HG02973 (cell line): ENCODE data around the gene ATAD3A.
A peak's percentile ranks its signal among the peaks of the same experiment; 100 is the strongest.
"Not testable (repeated sequence)": the region's sequence is repeated elsewhere in the genome, so short reads cannot be mapped to it uniquely, and the experiment has no call there.

Source experiments
- ATAC-seq: cut with Tn5 transposase; IDR thresholded peaks from one replicate; pipeline ENCODE4 v1.9.1; 2021; ENCODE audit warnings: moderate library complexity; ENCODE audit not compliant: unreplicated experiment

Gene ATAD3A

GRCh38 chr1:1552263-1552639 is 40.3 kb downstream of the ATAD3A start:
- ATAC-seq = no peak

- no peak for ATAC-seq
Observed at GRCh38 chr1:1553821-1554494, 42.0 kb downstream of the ATAD3A start.

- no peak for ATAC-seq
Observed at GRCh38 chr1:1554550-1554925, 42.6 kb downstream of the ATAD3A start.

- ATAC-seq = no peak
Observed at GRCh38 chr1:1554926-1555915, 43.3 kb downstream of the ATAD3A start.

- ATAC-seq = no peak
Observed at GRCh38 chr1:1556505-1556904, 44.5 kb downstream of the ATAD3A start.

GRCh38 chr1:1556961-1557360 is 45.0 kb downstream of the ATAD3A start:
- ATAC-seq = not testable (repeated sequence)

- ATAC-seq = not testable (repeated sequence)
Observed at GRCh38 chr1:1557688-1558087, 45.7 kb downstream of the ATAD3A start.

GRCh38 chr1:1558591-1558990 is 46.6 kb downstream of the ATAD3A start:
- no peak for ATAC-seq

- ATAC-seq = no peak
Observed at GRCh38 chr1:1559066-1559465, 47.1 kb downstream of the ATAD3A start.

- ATAC-seq = no peak
Observed at GRCh38 chr1:1560178-1560577, 48.2 kb downstream of the ATAD3A start.

- ATAC-seq = no peak
Observed at GRCh38 chr1:1561801-1562470, 50.0 kb downstream of the ATAD3A start.

- no peak for ATAC-seq
Observed at GRCh38 chr1:1562556-1563195, 50.7 kb downstream of the ATAD3A start.

GRCh38 chr1:1563688-1564087 is 51.7 kb downstream of the ATAD3A start:
- ATAC-seq = no peak

GRCh38 chr1:1564268-1564667 is 52.3 kb downstream of the ATAD3A start:
- no peak for ATAC-seq

GRCh38 chr1:1565340-1565739 is 53.4 kb downstream of the ATAD3A start:
- ATAC-seq = no peak

- no peak for ATAC-seq
Observed at GRCh38 chr1:1567152-1567875, 55.4 kb downstream of the ATAD3A start.

- no peak for ATAC-seq
Observed at GRCh38 chr1:1567891-1568291, 55.9 kb downstream of the ATAD3A start.

GRCh38 chr1:1569341-1569740 is 57.4 kb downstream of the ATAD3A start:
- ATAC-seq = no peak

- peak; percentile 55 for ATAC-seq
Observed at GRCh38 chr1:1573843-1574720, 62.1 kb downstream of the ATAD3A start.
